H9 (cell line): ENCODE results near the gene MAPT. TPM values are rescaled to one million over a fixed set of nuclear protein-coding genes. Genes with fewer than 3 reads are reported as not detected.

ENCODE experiments used
- DNase-seq: peaks from one replicate; pipeline ENCODE4 v3.0.0-alpha.2; 2017
- H2AFZ ChIP-seq: one replicate; pipeline ENCODE4 v1.6.1; 2013; ENCODE audit warnings: mild to moderate bottlenecking, low read length, control low read depth, moderate library complexity
- H2AK5ac ChIP-seq: 2 replicates; pipeline ENCODE4 v1.6.1; 2013; ENCODE audit warnings: low read length, control low read depth, mixed read lengths; ENCODE audit not compliant: insufficient read length
- H2BK120ac ChIP-seq: one replicate; pipeline ENCODE4 v1.6.1; 2013; ENCODE audit warnings: low read depth, mild to moderate bottlenecking, low read length, control low read depth, inconsistent platforms; ENCODE audit not compliant: poor library complexity, severe bottlenecking
- H2BK12ac ChIP-seq: 2 replicates; pipeline ENCODE4 v1.6.1; 2013; ENCODE audit warnings: low read length, control low read depth, mixed read lengths, low read depth; ENCODE audit not compliant: insufficient read length
- H2BK15ac ChIP-seq: 2 replicates; pipeline ENCODE4 v1.6.1; 2013; ENCODE audit warnings: low read depth, low read length, control low read depth
- H2BK20ac ChIP-seq: one replicate; pipeline ENCODE4 v1.6.1; 2013; ENCODE audit warnings: low read depth, mild to moderate bottlenecking, low read length, control low read depth, inconsistent platforms; ENCODE audit not compliant: poor library complexity, severe bottlenecking
- H2BK5ac ChIP-seq: 2 replicates; pipeline ENCODE4 v1.6.1; 2013; ENCODE audit warnings: low read length, control low read depth, mixed read lengths; ENCODE audit not compliant: insufficient read length
- H3K14ac ChIP-seq: 2 replicates; pipeline ENCODE4 v1.6.1; 2013; ENCODE audit warnings: low read length, control low read depth; ENCODE audit not compliant: insufficient read depth
- H3K18ac ChIP-seq: 2 replicates; pipeline ENCODE4 v1.6.1; 2013; ENCODE audit warnings: low read depth, mild to moderate bottlenecking, mixed read lengths, low read length, control low read depth; ENCODE audit not compliant: insufficient read length
- H3K23ac ChIP-seq: 2 replicates; pipeline ENCODE4 v1.6.1; 2013; ENCODE audit warnings: low read length, control low read depth, mixed read lengths, low read depth; ENCODE audit not compliant: insufficient read length
- H3K23me2 ChIP-seq: 2 replicates; pipeline ENCODE4 v1.6.1; 2013; ENCODE audit warnings: low read depth, mild to moderate bottlenecking, mixed read lengths, low read length, control low read depth; ENCODE audit not compliant: insufficient read length, poor library complexity, severe bottlenecking
- H3K27ac ChIP-seq: 2 replicates; pipeline ENCODE4 v1.5.1; 2013; ENCODE audit warnings: low read length, control low read depth, mixed read lengths, low read depth; ENCODE audit not compliant: insufficient read length
- H3K27me3 ChIP-seq: 2 replicates; pipeline ENCODE4 v1.6.1; 2013; ENCODE audit warnings: low read length, control low read depth, inconsistent platforms; ENCODE audit not compliant: insufficient read depth
- H3K4ac ChIP-seq: 2 replicates; pipeline ENCODE4 v1.6.1; 2013; ENCODE audit warnings: low read depth, mild to moderate bottlenecking, control low read depth, inconsistent platforms, low read length, moderate library complexity
- H3K4me1 ChIP-seq: 2 replicates; pipeline ENCODE4 v1.6.1; 2013; ENCODE audit warnings: low read length, control low read depth, inconsistent platforms; ENCODE audit not compliant: insufficient read depth
- H3K4me2 ChIP-seq: 2 replicates; pipeline ENCODE4 v1.6.1; 2013; ENCODE audit warnings: low read length, control low read depth, mixed read lengths; ENCODE audit not compliant: insufficient read length, insufficient read depth
- H3K56ac ChIP-seq: 2 replicates; pipeline ENCODE4 v1.6.1; 2013; ENCODE audit warnings: low read depth, mild to moderate bottlenecking, mixed read lengths, low read length, control low read depth; ENCODE audit not compliant: insufficient read length
- H3K79me1 ChIP-seq: 2 replicates; pipeline ENCODE4 v1.6.1; 2013; ENCODE audit warnings: low read depth, mild to moderate bottlenecking, moderate library complexity, low read length, control low read depth, inconsistent platforms; ENCODE audit not compliant: insufficient read depth, poor library complexity, severe bottlenecking
- H3K79me2 ChIP-seq: 2 replicates; pipeline ENCODE4 v1.6.1; 2013; ENCODE audit warnings: low read length, control low read depth, inconsistent platforms; ENCODE audit not compliant: insufficient read depth
- H3K9ac ChIP-seq: 2 replicates; pipeline ENCODE4 v1.6.1; 2013; ENCODE audit warnings: low read length, control low read depth, mixed read lengths; ENCODE audit not compliant: insufficient read length; ENCODE audit errors: extremely low read depth
- H3K9me3 ChIP-seq: one replicate; pipeline ENCODE4 v1.6.1; 2013; ENCODE audit warnings: low read depth, low read length, inconsistent platforms; ENCODE audit not compliant: control insufficient read depth
- H3T11ph ChIP-seq: one replicate; pipeline ENCODE4 v1.6.1; 2013; ENCODE audit warnings: mild to moderate bottlenecking, low read length, control low read depth, inconsistent platforms
- H4K20me1 ChIP-seq: one replicate; pipeline ENCODE4 v1.6.1; 2013; ENCODE audit not compliant: control insufficient read depth, insufficient read length, insufficient read depth
- H4K5ac ChIP-seq: 2 replicates; pipeline ENCODE4 v1.6.1; 2013; ENCODE audit warnings: low read depth, mild to moderate bottlenecking, mixed read lengths, low read length, control low read depth; ENCODE audit not compliant: insufficient read length
- H4K8ac ChIP-seq: replicated peaks from 2 replicates; pipeline ENCODE4 v1.6.1; 2013; ENCODE audit warnings: low read length, control low read depth, mixed read lengths, low read depth; ENCODE audit not compliant: insufficient read length
- H4K91ac ChIP-seq: 2 replicates; pipeline ENCODE4 v1.6.1; 2013; ENCODE audit warnings: low read depth, mild to moderate bottlenecking, moderate library complexity, mixed read lengths, low read length, control low read depth; ENCODE audit not compliant: insufficient read length
- H3K27ac Mint-ChIP-seq, 3 experiments: 2 replicates in 2 of 3; 3 replicates in 1 of 3; pipeline ENCODE4 v1.8.0; 2020 to 2021; ENCODE audit warnings: mixed read lengths in 3 of 3, mild to moderate bottlenecking in 1 of 3, moderate library complexity in 1 of 3
- H3K27me3 Mint-ChIP-seq: 2 replicates; pipeline ENCODE4 v1.8.0; 2021; ENCODE audit warnings: low read depth, mild to moderate bottlenecking, moderate library complexity, mixed read lengths
- H3K36me3 Mint-ChIP-seq, 3 experiments: 2 replicates in 2 of 3; 3 replicates in 1 of 3; pipeline ENCODE4 v1.8.0; 2020 to 2021; ENCODE audit warnings: low read depth in 3 of 3, mixed read lengths in 3 of 3; ENCODE audit not compliant: insufficient read depth in 1 of 3
- H3K4me1 Mint-ChIP-seq, 2 experiments: 2 replicates each; pipeline ENCODE4 v1.8.0; 2020; ENCODE audit warnings: mixed read lengths in 2 of 2
- H3K4me3 Mint-ChIP-seq, 2 experiments: 2 replicates in 1 of 2; 3 replicates in 1 of 2; pipeline ENCODE4 v1.8.0; 2020 to 2021; ENCODE audit warnings: mild to moderate bottlenecking in 2 of 2, mixed read lengths in 2 of 2, moderate library complexity in 1 of 2
- H3K9me3 Mint-ChIP-seq, 2 experiments: 2 replicates in 1 of 2; 3 replicates in 1 of 2; pipeline ENCODE4 v1.8.0; 2020; ENCODE audit warnings: mild to moderate bottlenecking in 2 of 2, mixed read lengths in 2 of 2, moderate library complexity in 1 of 2
- WGBS: extraction: QIAGEN DNeasy Blood & Tissue Kit; methylation state at CpG from one replicate; pipeline ENCODE4 v1.1.7; 2013; ENCODE audit warnings: missing lambda C conversion rate, low lambda C conversion rate, mixed read lengths; ENCODE audit not compliant: insufficient read length; ENCODE audit errors: extremely low coverage; 5-methylcytosine and 5-hydroxymethylcytosine counted together
- total RNA-seq: library from RNA; stranded (reverse); gene quantifications from 2 replicates; pipeline ENCODE4 v1.2.1, GENCODE V29; 2021
- TF ChIP-seq, protein P1 (sequence below): fragments of 200-600 bp; sonication (generic); conservative IDR thresholded peaks from 3 replicates; pipeline ENCODE4 v1.8.0; 2021; ENCODE audit warnings: antibody characterized with exemption, mild to moderate bottlenecking

The MAPT gene
- total RNA-seq, 1 experiment from 2014 or later, result 1.6 TPM

DNA sequence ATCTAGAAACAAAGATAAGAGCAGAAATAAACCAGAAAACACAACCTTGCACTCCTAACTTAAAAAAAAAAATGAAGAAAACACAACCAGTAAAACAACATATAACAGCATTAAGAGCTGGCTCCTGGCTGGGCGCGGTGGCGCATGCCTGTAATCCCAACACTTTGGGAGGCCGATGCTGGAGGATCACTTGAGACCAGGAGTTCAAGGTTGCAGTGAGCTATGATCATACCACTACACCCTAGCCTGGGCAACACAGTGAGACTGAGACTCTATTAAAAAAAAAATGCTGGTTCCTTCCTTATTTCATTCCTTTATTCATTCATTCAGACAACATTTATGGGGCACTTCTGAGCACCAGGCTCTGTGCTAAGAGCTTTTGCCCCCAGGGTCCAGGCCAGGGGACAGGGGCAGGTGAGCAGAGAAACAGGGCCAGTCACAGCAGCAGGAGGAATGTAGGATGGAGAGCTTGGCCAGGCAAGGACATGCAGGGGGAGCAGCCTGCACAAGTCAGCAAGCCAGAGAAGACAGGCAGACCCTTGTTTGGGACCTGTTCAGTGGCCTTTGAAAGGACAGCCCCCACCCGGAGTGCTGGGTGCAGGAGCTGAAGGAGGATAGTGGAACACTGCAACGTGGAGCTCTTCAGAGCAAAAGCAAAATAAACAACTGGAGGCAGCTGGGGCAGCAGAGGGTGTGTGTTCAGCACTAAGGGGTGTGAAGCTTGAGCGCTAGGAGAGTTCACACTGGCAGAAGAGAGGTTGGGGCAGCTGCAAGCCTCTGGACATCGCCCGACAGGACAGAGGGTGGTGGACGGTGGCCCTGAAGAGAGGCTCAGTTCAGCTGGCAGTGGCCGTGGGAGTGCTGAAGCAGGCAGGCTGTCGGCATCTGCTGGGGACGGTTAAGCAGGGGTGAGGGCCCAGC lies 107.3 kb downstream of the MAPT start:
- Histone ChIP-seq H4K8ac (no peak overlapping the region), H3K23me2 (no peaks in the 10 kb centered on the region), H3K9me3 (no peaks in the 10 kb centered on the region)

More for the DNA sequence above, 107.3 kb downstream of the MAPT start:
- no peak overlapping the region for H2BK20ac ChIP-seq
- no peaks in the 10 kb centered on the region; the same call in 1 of the 2 replicates for H3K27me3 Mint-ChIP-seq
- no peak overlapping the region for H3K14ac ChIP-seq
- H3K36me3 Mint-ChIP-seq, result no peaks in the 10 kb centered on the region; a peak in 1 of 7 replicates
- H3K9me3 Mint-ChIP-seq, result peaks cover 0 to 7% of the 10 kb centered on the region in 2 experiments; a peak in 2 of 5 replicates
- H3K27me3 ChIP-seq, result no peaks in the 10 kb centered on the region
- no peak overlapping the region for H3K56ac ChIP-seq
- H4K91ac ChIP-seq, result no peak overlapping the region
- peaks cover 0 to 5% of the 10 kb centered on the region in 2 experiments; a peak in 1 of 4 replicates for H3K4me1 Mint-ChIP-seq
- no peak overlapping the region for H3K18ac ChIP-seq
- no CpG with 5 or more reads among the region's 13 CpGs for WGBS
- H2BK5ac ChIP-seq, result no peak overlapping the region
- H3K79me1 ChIP-seq, result no peaks in the 10 kb centered on the region
- no peak overlapping the region for H2BK120ac ChIP-seq
- H3K4me2 ChIP-seq, result no peak overlapping the region
- no peak overlapping the region for H2BK15ac ChIP-seq
- H2AFZ ChIP-seq, result no peak overlapping the region
- H3T11ph ChIP-seq, result no peak overlapping the region
- no peaks in the 10 kb centered on the region for H3K4me1 ChIP-seq
- no peak overlapping the region for H3K27ac ChIP-seq
- H3K23ac ChIP-seq, result no peak overlapping the region
- H3K4me3 Mint-ChIP-seq, result no peak overlapping the region; a peak in 1 of 5 replicates
- H3K27ac Mint-ChIP-seq, result no peak overlapping the region
- H3K79me2 ChIP-seq, result no peaks in the 10 kb centered on the region
- DNase-seq, result no peak
- H3K9ac ChIP-seq, result no peak overlapping the region
- H4K5ac ChIP-seq, result no peak overlapping the region
- no peak overlapping the region for H3K4ac ChIP-seq
- TF ChIP-seq, protein P1, sequence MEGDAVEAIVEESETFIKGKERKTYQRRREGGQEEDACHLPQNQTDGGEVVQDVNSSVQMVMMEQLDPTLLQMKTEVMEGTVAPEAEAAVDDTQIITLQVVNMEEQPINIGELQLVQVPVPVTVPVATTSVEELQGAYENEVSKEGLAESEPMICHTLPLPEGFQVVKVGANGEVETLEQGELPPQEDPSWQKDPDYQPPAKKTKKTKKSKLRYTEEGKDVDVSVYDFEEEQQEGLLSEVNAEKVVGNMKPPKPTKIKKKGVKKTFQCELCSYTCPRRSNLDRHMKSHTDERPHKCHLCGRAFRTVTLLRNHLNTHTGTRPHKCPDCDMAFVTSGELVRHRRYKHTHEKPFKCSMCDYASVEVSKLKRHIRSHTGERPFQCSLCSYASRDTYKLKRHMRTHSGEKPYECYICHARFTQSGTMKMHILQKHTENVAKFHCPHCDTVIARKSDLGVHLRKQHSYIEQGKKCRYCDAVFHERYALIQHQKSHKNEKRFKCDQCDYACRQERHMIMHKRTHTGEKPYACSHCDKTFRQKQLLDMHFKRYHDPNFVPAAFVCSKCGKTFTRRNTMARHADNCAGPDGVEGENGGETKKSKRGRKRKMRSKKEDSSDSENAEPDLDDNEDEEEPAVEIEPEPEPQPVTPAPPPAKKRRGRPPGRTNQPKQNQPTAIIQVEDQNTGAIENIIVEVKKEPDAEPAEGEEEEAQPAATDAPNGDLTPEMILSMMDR, result no peak
- H2BK12ac ChIP-seq, result no peak overlapping the region
- H2AK5ac ChIP-seq, result no peak overlapping the region
- H4K20me1 ChIP-seq, result no peaks in the 10 kb centered on the region
